ENCODE measurements around the gene GNB1.

GNB1 gene

DNA sequence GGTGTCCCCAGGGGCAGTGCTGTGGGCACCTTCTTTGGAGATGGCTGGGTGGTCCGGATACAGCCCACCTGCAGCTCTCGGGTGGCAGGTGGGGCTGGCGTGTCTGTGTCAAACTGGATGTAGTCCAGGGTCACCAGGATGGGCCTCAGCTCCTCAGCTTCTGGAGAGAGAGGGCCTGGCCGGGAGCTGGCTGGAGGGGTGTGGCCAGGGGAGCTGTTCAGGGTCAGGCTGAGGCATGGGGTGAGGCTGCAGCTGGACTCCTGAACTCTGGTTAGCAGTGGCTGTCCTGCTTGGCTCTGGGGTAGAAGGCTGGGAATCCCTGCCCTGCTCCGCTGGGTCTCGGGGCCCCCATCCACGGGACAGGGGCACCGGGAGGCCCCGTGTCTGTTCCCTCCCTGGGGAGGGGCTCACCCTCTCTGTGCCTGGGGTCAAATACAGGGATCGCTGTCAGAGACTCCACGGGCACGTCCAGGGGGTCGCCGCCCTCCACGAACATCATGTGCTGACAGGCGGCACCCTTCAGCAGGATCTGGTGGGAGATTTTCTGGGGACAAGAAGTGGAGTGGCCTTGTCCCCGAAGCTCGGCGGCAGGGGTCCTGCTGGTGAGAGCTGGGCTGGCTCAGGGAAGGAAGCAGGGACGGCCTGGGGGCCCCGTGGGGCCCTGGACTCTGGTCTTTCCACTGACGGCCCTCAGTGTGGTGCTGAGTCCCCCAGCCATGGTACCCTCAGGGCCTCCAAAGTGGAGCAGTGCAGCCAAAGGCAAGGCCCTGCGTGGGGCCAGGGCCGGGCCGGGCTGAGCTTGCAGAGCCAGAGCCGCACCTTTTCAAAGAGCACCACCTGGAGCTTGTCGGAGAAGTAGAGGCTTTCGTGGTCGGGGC, 32.3 kb upstream of the GNB1 start:
- DNase-seq (ENCODE audit: low spot score), result no peak

DNA sequence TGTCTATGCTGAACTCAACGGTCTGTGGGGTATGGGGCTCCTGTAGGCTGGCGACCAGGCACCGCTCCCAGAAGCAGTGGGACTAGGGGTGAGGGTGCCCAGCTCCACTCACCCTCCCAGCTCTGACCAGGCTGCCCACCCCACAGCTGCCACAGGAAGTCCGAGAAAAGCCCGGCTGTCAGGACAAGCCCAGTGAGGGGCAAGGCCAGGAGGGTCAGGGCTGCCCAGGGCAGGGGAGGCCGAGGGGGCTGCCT, 31.7 kb upstream of the GNB1 start:
- no peak for DNase-seq (ENCODE audit: low spot score)

DNA sequence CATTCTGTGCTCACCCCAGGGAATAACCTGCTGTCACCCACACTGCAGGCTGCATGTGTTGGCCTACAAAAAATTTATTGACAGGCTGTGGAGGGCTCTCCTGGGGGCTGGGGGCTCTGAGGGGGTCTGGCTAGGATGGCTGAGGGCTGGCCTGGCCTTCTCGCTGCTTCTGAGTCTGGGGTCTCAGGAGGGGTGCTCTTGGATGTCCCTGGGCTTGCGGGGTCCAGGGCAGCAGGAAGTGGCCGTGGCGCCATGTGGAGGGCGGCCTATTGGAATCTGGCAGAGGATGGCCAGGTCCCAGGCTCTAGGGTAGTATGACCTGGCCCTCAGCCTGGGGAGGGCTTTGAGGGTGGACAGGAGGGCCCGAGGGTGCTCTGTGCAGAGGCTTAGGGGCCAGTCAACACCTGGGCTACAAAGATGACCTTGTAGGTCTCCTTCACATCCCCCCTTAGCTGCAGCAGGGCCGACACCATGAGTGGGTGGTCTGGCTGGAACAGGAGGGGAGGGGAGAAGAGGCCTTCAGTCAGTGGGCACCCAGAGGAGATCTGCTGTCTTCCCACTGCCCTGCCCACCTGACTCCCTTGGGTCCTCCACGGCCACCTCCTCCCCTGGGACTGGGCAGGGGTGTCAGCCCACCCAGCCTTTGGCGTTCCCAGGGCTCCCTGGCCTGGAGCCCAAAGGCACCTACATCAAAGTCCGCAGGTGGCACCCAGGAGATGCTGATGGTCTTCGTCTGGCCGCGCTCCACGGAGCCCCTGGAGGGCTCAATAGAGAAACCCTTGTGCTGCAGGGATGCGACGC, 31.2 kb upstream of the GNB1 start:
- DNase-seq (ENCODE audit: low spot score), result no peak

DNA sequence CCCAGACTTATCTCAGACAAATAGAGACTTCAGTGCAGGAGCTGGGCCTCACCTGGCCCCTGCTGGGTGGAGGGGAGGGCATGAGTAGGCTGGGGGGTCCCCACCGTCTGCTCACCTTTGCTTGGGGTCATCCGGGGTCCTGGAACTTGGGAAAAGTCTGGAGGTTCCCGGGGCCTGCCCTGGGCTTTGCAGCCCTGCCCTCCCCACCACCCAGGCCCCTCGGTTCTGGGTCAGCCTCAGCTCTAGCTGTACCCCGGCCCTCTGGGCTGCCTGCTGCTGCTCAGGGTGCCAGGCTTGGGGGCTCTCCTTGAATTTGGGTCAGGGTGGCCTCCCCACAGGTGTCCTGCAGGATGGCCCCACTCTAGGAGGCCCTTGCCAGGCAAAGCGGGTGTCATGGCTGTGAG, 30.6 kb upstream of the GNB1 start:
- DNase-seq (ENCODE audit: low spot score), result no peak

DNA sequence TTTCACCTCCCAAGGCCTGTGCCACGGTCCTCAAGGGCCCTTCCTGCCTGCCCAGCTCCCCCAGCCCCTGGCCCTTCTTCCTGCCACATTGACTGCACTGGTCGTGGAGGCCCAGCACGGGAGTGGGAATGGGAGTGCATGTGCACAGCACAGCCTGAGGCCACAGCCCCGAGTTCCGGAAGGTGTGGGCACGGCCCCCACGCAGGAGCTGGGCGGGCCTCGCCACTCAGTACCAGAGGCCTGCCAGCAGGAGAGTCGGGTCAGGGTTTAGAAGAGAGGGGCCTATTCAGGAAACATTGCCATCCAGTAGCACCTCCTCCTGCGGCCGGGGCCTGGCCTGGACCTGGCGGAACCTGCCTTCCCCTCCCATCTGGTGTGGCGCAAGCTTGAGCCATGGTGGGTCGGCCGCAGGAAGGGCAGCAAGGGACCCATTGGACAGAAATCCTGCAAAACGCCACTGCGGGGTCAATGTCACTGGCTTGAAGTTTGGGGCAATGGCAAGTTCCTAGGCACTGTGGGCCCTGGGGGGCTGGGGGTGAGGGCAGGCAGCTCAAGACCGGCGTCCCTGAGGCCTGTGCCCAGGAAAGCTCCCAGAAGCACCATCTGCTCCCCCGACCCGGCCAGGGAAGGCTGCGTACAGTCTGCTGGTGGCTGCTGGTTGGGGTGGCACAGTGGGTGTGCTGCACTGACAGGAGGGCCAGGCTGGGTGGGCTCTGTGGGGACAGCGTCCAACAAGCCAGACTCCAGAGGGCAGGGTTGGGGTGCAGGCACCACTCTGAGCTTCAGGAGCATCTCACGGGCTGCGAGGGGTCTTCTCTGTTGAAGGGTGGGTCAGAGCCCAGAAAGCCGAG, 29.9 kb upstream of the GNB1 start:
- no peak for DNase-seq (ENCODE audit: low spot score)

DNA sequence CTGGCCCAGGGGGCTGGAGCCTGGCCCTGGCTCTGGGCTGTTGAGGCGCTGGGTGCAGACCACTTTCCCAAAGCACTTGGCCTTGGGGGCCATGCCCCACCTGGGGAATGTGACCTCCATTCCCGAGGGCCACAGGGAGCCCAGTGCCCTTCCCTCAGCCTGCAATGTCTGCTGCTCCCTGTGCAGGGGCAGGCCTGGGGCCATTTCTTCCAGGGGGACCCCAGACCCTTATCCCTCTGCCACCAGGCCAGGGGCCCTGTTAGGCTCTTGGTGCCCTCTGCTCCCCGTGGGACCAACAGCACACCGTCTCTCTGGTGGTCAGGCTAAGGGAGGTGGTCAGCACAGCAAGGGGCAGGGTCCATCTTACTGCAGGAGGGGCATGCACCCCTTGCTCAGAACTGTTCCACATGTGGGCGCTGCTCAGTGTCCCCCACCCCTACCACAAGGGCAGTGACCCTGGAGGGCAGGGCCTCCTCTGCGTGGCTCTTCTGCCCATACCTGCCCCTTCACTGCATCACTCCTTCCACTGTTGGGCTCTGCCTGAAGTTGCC, 29.2 kb upstream of the GNB1 start:
- no peak for DNase-seq (ENCODE audit: low spot score)

DNA sequence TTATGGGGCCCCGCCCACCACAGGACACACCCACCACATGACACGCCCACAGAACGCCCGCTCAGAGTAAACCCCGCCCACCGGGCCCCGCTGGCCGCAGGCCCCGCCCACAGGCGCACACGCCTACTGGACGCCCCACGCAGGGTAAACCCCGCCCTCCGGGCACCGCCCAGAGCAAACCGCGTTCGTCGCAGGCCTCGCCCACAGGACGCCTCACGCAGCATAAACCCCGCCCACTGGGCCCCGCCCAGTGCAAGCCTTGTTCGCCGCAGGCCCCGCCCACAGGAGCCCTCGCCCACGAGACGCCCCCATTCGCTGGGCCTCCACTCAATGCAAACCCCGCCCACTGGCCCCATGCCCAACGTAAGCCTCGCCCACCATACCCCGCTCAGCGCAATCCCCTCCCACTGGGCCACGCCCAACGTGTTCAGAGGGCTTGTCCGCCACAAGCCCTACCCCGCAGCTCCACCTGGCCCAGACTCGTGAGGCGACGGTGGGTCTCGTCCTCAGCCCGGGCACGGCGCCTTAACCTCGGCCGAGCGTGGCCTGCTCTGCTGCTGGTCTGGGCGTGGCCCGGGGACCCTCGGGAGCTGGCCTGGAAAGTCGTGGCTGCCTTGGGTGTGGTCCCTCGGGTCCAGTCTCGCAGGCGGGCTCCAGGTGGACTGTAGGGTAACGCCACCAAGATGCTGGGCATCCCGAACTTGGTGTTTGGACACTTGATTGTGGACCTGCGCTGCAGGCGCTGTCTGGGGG, 28.6 kb upstream of the GNB1 start:
- DNase-seq (ENCODE audit: low spot score), result peak; percentile 100

DNA sequence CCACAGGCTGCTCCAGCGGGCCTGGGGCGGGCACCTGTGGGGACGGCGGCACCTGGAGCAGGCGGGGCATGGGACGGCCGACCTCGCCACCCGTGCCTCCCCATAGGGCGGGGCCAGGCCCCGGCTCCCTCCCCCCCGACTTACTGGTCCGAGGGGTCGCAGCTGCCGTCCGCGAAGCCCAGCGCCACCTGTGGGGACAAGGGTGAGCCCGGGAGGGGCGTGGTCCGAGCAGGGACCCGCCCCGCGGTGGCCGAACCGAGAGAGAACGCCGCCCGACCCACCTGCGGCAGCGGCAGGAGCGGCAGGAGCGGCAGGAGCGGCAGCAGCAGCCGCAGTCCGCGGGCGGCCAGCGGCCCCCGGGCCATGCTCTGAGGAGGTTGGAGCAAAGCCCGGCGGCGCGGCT, 28.0 kb upstream of the GNB1 start, which contains the start of gene TMEM52:
TMEM52 (minus strand) TSS at position 379 of the 403 bp plus-strand sequence; CDS start at position 365, 14 bp downstream.
- DNase-seq (ENCODE audit: low spot score), result no peak

DNA sequence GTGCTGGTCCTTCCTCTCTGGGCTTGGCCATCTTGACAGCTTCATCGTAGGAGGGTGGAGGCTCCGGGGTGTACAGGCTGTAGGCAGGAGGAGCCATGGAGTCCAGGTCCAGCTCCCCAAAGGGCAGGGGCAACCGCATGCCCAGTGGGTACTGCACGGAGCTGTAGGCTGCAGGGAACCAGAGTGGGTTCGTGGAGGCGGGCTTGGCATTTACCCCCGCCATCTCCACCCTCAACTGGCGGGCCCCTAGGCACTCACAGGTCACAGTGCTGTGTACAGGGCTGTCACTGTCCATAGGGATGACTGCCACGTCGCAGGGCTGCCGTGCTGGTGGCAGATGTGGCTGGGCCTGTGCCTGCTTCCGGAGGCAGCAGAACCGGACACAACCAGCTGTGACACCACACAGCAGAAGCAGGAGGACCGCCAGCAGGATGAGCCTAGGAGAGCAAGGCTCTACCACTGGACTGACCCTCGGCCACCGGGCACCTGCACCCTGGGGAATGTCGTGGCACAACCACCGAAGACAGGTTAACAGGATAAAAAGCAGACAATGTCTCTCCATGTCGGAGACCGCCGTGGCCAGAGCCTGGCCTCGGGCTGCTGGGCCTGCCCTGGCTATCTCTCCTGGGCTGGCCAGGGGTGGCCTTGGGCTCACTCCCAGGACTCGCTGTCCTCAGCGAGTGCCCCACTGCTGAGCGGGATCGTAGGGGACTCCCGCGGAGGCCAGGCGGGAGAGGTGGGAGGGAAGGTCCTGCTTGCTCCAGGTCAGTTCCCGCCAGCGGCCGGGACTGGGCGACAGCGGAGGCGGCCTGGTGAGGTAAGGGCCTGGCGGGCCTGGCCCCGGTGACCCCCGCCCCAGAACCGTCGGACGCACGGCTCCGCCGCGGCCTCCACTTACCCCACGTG, 27.4 kb upstream of the GNB1 start:
- no peak for DNase-seq (ENCODE audit: low spot score)

DNA sequence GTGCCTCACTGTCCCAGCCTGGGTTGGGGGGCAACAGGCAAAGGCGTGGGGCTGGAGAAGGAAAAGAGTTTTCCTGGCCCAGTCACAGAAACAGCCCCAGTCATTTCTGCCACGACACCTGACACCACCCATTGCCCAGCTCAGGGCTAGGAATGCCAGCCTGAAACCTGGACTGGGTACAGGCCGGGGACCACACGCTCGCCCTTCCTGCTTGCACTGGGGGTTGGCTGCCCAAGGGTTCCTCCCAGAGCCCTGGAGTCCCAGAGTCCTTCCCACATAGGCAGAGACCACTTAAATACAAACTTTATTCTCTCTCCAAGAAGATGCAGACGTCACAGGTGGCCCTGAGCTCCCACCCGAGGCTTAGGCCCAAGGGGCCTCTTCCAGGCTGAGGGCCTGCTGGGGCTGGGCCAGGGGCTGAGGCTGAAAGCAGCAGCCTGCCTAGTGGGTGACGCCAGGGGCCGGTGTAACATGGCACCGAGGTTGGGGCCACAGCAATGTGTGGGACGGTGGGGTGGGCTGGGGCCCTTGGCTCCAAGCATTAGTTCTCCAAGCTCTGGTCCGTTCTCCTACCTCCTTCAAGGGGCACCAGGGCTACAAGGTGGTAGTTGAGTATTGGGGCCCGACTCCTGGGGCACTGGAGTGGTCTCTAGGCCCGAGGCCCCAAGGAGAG, 26.6 kb upstream of the GNB1 start:
- no peak for DNase-seq (ENCODE audit: low spot score)

DNA sequence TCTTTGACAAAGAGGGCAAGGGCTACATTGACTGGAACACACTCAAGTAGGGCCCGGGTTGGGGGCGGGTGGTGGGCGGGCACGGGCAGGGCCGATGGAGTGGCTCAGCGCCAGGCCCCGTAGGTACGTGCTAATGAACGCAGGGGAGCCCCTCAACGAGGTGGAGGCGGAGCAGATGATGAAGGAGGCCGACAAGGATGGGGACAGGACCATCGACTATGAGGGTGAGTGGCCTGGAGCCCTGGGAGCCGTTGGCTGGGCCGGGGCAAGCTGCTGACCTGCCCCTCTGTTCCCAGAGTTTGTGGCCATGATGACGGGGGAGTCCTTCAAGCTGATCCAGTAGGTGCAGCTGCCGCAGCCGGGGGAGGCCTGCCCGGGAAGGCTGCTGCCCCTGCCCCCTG, 26.0 kb upstream of the GNB1 start:
- no peak for DNase-seq (ENCODE audit: low spot score)

DNA sequence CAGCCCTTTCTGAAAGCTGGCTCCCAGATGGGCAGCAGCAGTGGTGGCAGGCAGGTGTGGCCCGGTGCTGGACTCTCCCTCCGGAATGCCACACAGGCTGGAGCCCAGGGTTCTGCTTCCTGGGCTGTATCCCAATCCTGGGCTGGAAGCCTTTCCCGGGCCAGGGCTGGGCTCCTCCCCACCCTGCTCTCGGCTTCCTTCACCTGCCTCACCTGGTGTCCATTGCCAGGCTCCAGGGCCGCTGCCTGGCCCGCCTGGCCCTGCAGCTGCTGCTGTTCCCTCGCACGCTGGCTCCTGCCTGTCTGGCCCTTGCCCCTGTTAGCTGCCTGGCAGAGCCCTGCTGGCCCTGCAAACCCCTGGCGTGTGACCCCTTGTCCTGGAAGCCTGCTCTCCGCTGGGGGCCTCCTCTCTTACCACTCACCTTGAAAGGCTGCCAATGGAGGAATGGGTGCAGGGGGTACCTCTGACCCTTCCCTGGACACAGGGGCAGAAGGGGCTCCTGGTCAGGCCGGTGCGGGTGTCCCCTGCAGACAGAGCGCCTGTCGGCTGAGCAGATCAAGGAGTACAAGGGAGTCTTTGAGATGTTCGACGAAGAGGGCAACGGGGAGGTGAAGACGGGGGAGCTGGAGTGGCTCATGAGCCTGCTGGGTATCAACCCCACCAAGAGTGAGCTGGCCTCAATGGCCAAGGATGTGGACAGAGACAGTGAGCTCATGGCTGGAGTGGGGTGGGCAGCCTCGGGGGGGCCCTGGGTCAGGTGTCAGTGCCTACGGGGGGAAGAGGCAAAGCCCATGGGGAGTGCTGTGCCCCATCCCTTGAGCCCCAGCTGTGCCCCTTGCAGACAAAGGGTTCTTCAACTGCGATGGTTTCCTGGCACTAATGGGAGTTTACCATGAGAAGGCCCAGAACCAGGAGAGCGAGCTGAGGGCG, 25.3 kb upstream of the GNB1 start:
- no peak for DNase-seq (ENCODE audit: low spot score)

DNA sequence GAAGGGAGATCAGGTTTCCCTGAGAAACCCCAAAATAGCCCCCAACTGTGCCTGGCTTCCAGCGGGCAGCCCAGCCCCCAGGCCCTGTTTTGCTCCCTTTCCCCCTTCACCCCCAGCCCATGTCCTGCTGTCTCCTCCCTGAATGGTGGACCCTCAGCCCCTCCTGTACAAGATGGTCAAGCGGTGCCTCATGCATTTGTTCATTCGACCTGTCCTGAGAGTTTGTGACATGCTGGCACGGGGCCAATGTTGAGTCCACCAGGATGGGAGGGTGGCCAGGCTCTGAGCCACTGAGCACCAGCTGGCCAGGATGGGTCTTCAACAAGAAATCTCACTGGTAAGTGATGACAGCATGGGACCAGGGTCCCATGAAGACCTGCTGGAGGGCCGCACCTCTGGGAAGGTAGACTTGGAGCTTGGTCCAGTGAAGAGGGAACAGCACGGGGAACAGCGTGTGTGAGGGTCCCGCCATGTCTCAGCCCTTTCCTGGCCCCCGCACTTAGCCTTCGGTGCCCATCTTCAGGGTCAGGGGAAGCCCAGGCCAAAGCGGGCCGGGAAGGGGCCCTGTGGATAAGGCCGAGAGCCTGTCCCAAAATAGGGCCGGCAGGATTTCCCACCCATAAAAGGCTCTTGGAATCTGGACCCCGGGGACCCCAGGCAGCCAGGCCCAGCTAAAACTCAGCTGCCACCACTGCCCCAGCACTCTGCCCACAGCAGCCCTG, 24.2 kb upstream of the GNB1 start, which contains the start of gene CALML6:
CALML6 (plus strand) TSS at position 290 of the 722 bp plus-strand sequence; CDS start at position 311, 21 bp downstream.
- DNase-seq (ENCODE audit: low spot score), result no peak

DNA sequence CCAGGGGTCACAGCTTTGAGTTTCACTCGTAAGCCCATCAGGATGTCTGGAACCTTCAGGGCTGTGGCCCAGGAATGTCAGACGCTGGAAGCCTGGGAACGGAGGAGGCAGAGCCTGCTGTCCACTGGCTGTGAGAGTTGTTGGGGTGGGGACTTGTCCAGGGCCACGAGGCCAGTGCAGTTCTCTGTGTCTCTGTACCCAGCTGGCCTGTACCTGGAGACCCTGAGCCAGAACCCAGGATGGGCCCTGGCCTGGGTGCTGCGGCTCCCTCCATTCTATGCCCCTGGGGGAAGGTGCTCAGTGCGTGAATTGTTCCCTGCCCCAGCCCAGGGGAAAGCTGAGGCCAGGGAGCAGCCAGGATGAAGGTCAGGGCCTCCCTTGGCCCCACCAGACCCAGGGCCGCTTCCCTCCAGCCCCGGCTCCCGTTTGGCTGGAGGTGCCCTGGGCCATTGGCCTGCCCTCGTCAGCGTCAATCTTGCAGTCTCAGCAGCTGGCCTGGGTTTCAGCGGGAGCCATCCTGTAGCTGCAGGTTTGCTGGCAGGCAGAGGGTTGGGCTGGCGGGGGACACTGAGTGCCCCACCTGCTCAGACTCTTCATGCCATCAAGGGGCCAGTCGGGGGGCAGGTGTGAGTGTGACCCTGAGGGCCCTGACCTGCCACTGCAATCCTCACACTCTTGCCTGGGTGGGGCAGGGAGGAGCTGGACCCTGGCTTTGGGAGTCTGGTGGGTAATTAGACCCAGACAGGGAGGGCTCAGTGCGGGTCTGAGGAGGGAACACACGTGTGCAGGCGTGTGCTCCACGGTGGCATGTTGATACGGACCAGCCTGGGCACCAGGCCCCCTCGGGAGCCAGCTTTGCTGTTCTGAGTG, 23.4 kb upstream of the GNB1 start:
- no peak for DNase-seq (ENCODE audit: low spot score)

DNA sequence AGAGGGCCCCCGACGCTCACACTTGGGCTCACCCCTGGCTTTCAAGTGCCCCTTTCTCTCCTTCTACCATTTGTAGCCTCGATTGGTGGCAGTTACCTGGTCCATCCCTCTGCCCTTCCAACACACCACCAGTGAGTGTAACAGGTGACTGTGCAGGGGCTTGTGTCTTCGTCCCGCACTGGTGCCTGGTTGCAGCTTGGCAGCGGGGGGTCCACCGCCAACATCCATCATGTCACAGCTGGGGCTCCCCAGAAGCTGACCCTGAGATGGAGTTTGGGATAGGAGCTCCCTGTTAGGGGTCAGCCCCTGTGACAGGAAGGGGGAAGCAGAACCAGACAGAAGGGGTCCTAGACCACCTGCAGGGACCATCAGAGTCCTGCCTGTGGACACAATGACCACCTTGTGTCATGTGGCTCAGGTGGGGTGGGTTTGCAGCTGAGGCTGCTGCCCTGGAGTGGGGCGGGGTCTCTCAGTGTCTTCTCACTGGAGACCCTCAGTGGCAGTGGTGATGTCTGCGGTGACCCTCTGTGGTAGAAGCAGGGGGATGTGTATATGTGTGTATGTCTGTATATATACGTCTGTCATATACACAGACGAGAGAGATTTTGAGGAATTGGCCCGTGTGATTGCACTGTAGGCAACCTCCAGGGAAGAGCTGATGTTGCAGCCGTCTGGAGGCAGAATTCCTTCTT, 20.6 kb upstream of the GNB1 start:
- DNase-seq (ENCODE audit: low spot score), result no peak

DNA sequence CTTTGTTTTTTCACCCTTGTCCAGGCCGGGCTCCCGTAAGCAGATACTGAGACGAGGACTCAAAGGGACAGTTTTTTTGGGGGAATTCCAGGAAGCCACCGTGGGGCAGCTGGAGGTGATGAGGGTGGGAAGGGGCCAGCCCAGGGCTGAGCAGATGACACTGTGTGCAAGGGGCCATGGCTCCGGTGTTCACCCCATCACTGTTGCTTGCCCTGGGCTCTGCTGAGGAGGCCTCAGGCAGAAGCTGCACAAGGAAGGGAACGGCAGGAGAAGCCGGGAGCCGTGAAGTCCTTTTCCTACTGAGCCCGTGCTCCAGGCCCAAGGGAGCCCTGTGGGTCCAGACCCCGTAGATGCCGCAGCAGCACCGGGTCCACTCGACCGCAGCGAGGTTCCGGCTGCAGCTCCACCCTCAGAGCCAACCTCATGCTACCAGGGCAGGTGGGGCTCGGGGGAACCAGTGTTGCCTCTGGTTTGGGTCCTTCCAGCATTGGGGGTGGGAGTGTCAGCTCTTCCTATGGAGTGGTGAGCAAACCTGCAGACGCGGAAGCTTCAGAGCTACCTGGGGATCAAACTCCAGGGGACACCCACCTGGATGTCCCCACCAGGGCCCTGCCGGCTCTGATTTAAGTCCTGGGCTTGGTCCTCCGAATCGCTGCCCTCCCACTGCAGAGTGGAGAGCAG, 19.9 kb upstream of the GNB1 start:
- no peak for DNase-seq (ENCODE audit: low spot score)
